Astrocyte (in vitro differentiated cells and primary cell): ENCODE data around the gene SLC6A3. TPM values are rescaled to one million over a fixed set of nuclear protein-coding genes. Genes with fewer than 3 reads are reported as not detected.

Source experiments
- DNase-seq: peaks from one replicate; pipeline ENCODE4 v3.0.0-alpha.2; 2010; ENCODE audit warnings: low read depth
- FAIRE-seq: peaks from 2 replicates; lab custom pipeline; 2011; peaks lifted over from hg19 to GRCh38; lab: Jason Lieb, UNC
- H2AFZ ChIP-seq: 2 replicates; pipeline ENCODE4 v1.6.0; 2012; ENCODE audit warnings: low read depth, low read length, inconsistent platforms
- H3K27ac ChIP-seq: 2 replicates; pipeline ENCODE4 v1.5.1; 2011; ENCODE audit warnings: low read depth, low read length, inconsistent platforms
- H3K27me3 ChIP-seq: 2 replicates; pipeline ENCODE4 v1.6.0; 2011; ENCODE audit warnings: low read length, inconsistent platforms; ENCODE audit not compliant: insufficient read depth
- H3K36me3 ChIP-seq: 2 replicates; pipeline ENCODE4 v1.5.1; 2011; ENCODE audit warnings: low read length, inconsistent platforms; ENCODE audit not compliant: insufficient read depth
- H3K4me1 ChIP-seq: 2 replicates; pipeline ENCODE4 v1.5.1; 2011; ENCODE audit warnings: low read length, inconsistent platforms; ENCODE audit not compliant: insufficient read depth
- H3K4me2 ChIP-seq: 2 replicates; pipeline ENCODE4 v1.6.0; 2012; ENCODE audit warnings: low read length, inconsistent platforms
- H3K4me3 ChIP-seq: 2 replicates; pipeline ENCODE4 v1.5.1; 2011; ENCODE audit warnings: low read depth, mild to moderate bottlenecking, low read length, inconsistent platforms; ENCODE audit not compliant: insufficient read depth
- H3K79me2 ChIP-seq: 2 replicates; pipeline ENCODE4 v1.6.0; 2012; ENCODE audit warnings: mild to moderate bottlenecking, low read length, inconsistent platforms; ENCODE audit not compliant: insufficient read depth
- H3K9ac ChIP-seq: 2 replicates; pipeline ENCODE4 v1.6.0; 2012; ENCODE audit warnings: mild to moderate bottlenecking, low read length, inconsistent platforms
- H3K9me3 ChIP-seq: 2 replicates; pipeline ENCODE4 v1.5.1; 2012; ENCODE audit warnings: low read depth, mild to moderate bottlenecking, low read length, inconsistent platforms; ENCODE audit not compliant: insufficient read depth
- H4K20me1 ChIP-seq: 2 replicates; pipeline ENCODE4 v1.6.0; 2012; ENCODE audit warnings: low read length, inconsistent platforms; ENCODE audit not compliant: insufficient read depth
- H3K27ac Mint-ChIP-seq: one replicate; pipeline ENCODE4 v1.8.0; 2021; ENCODE audit warnings: mild to moderate bottlenecking, mixed read lengths; ENCODE audit not compliant: unreplicated experiment
- H3K27me3 Mint-ChIP-seq: one replicate; pipeline ENCODE4 v1.8.0; 2021; ENCODE audit warnings: low read depth, mixed read lengths; ENCODE audit not compliant: unreplicated experiment
- H3K36me3 Mint-ChIP-seq: one replicate; pipeline ENCODE4 v1.8.0; 2021; ENCODE audit warnings: low read depth, mixed read lengths; ENCODE audit not compliant: unreplicated experiment
- H3K4me1 Mint-ChIP-seq: one replicate; pipeline ENCODE4 v1.8.0; 2021; ENCODE audit warnings: low read depth, mixed read lengths; ENCODE audit not compliant: unreplicated experiment
- H3K4me3 Mint-ChIP-seq: one replicate; pipeline ENCODE4 v1.8.0; 2021; ENCODE audit warnings: mild to moderate bottlenecking, moderate library complexity, mixed read lengths; ENCODE audit not compliant: unreplicated experiment
- H3K9me3 Mint-ChIP-seq: one replicate; pipeline ENCODE4 v1.8.0; 2021; ENCODE audit warnings: mild to moderate bottlenecking, mixed read lengths; ENCODE audit not compliant: unreplicated experiment
- EZH2 ChIP-seq: IDR thresholded peaks from 2 replicates; pipeline ENCODE4 v1.6.1; 2012; ENCODE audit warnings: mild to moderate bottlenecking, low read length, inconsistent platforms; ENCODE audit not compliant: insufficient read depth
- total RNA-seq: library from RNA; stranded (reverse); gene quantifications from 2 replicates; pipeline ENCODE4 v1.2.1, GENCODE V29; 2021
- TF ChIP-seq, protein P1 (sequence below): IDR thresholded peaks from 2 replicates; pipeline ENCODE4 v1.5.1; 2011; ENCODE audit warnings: low read depth, mild to moderate bottlenecking, inconsistent platforms, low read length, moderate library complexity; ENCODE audit not compliant: insufficient read depth

Gene SLC6A3
- total RNA-seq, 1 donor from 2014 or later = 0.07 TPM

DNA sequence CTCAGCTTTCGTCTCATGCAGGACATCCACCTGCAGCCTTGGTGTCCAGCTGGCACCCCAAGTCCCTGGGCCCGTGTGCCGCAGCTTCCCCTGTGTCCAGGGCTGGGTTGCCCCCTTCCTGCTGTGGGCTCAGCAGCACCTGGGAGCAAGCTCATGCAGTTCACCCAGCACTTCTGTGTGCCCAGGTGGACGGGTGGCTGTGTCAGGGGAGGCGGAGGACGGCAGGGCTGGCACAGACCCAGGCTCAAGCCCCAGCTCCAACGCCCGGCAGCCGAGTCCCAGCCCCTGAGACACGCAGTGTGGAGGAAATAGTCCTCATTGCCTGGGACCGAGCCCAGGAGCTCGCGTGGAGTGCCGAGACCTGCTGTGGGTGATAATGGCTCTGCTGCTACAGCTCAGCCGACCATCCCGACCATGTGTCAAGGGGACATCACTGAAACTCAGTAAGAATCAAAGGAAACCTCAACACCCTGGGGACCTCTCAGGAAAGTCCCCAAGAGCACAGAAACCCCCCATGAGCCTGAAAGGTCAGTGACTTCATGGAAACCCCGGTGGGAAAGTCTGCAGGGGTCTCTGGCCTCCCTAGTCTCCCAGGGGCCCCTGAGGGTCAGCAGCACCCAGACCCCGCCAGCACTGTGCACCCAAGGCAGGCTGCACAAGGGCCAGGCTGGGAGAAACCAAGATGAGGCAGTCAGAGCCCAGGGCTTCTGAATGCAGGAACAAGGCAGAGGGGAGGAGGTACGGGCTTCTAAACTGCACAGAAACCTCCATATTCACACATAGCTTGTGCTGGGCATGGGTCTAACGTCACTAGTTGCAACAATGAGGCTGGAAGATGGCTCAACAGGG is 39.7 kb upstream of the SLC6A3 start:
- Histone ChIP-seq H3K27ac (no peak overlapping the region), H3K4me1 (peaks cover 14% of the 10 kb centered on the region), H3K9me3 (no peaks in the 10 kb centered on the region), H3K36me3 (no peaks in the 10 kb centered on the region), H3K27me3 (no peaks in the 10 kb centered on the region), H3K9ac (no peak overlapping the region), H4K20me1 (peaks cover 56% of the 10 kb centered on the region), H3K4me3 (no peak overlapping the region), H2AFZ (no peak overlapping the region), H3K4me2 (no peak overlapping the region), H3K79me2 (no peaks in the 10 kb centered on the region)
- TF ChIP-seq, protein P1, sequence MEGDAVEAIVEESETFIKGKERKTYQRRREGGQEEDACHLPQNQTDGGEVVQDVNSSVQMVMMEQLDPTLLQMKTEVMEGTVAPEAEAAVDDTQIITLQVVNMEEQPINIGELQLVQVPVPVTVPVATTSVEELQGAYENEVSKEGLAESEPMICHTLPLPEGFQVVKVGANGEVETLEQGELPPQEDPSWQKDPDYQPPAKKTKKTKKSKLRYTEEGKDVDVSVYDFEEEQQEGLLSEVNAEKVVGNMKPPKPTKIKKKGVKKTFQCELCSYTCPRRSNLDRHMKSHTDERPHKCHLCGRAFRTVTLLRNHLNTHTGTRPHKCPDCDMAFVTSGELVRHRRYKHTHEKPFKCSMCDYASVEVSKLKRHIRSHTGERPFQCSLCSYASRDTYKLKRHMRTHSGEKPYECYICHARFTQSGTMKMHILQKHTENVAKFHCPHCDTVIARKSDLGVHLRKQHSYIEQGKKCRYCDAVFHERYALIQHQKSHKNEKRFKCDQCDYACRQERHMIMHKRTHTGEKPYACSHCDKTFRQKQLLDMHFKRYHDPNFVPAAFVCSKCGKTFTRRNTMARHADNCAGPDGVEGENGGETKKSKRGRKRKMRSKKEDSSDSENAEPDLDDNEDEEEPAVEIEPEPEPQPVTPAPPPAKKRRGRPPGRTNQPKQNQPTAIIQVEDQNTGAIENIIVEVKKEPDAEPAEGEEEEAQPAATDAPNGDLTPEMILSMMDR = no peak
- H3K36me3 Mint-ChIP-seq = peaks cover 12% of the 10 kb centered on the region
- H3K9me3 Mint-ChIP-seq = no peaks in the 10 kb centered on the region
- peaks cover 12% of the 10 kb centered on the region for H3K4me1 Mint-ChIP-seq
- no peak overlapping the region for H3K4me3 Mint-ChIP-seq
- FAIRE-seq (no peak), DNase-seq (no peak)
- no peaks in the 10 kb centered on the region for H3K27me3 Mint-ChIP-seq
- no peak overlapping the region for H3K27ac Mint-ChIP-seq

DNA sequence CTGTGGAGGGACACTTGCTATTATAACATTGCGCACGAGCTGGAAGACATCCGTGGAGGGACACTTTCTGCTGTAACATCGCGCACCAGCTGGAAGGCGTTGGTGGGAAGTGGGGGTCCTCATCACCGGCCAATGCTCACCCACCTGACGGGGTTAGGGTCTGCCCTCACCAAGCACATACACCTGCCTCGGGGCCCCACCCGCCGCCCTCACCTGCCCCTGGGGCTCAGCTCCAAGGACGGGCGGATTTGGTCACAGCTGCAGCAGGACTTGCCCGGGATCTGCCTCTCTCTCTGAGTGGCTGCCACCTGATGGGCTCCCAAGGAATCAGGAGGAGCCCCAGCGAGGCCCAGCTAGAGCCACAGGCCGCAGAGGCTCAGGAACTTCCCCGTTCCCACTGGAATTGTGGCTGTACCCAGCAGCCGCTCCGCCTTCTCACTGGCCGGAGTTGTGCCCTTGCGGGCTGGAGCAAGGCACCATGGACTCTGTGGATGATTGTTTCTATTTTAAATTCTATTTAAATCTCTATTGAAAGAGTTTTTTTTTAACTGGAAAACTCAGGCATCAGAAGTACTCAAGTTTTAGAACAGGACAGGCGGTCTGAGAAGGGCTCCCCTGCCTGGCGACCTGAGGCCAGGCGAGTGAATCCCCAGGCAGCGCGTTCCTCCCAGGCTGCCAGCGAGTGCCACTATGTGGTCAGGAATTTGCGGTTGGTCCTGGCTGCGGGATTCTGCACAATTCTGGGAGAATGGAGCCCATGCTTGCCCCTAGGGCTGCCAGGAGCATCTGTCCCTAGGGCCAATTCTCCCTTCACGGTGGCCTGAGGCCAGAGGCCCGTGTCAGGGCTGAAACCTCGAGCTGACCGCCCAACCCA is 38.9 kb upstream of the SLC6A3 start:
- H3K4me3 ChIP-seq = no peak overlapping the region
- TF ChIP-seq, protein P1 = no peak
- TF ChIP-seq EZH2 = no peak
- no peak overlapping the region for H3K4me2 ChIP-seq
- Mint-ChIP-seq H3K4me3 (no peak overlapping the region), H3K36me3 (peaks cover 8% of the 10 kb centered on the region), H3K27ac (no peak overlapping the region), H3K9me3 (no peaks in the 10 kb centered on the region), H3K27me3 (no peaks in the 10 kb centered on the region), H3K4me1 (peaks cover 7% of the 10 kb centered on the region)
- no peaks in the 10 kb centered on the region for H3K27me3 ChIP-seq
- no peaks in the 10 kb centered on the region for H3K79me2 ChIP-seq
- peaks cover 6% of the 10 kb centered on the region for H3K4me1 ChIP-seq
- DNase-seq = no peak
- no peak overlapping the region for H2AFZ ChIP-seq
- H3K27ac ChIP-seq = no peak overlapping the region
- H3K9ac ChIP-seq = no peak overlapping the region
- peaks cover 53% of the 10 kb centered on the region for H4K20me1 ChIP-seq
- FAIRE-seq = no peak
- H3K9me3 ChIP-seq = no peaks in the 10 kb centered on the region
- no peaks in the 10 kb centered on the region for H3K36me3 ChIP-seq
